H1 (cell line): ENCODE data around the gene NEO1.

Source experiments
- EGR1 ChIP-seq: IDR thresholded peaks from 2 replicates; pipeline ENCODE4 v1.6.1; 2011; ENCODE audit warnings: low read depth, low read length, borderline replicate concordance
- EP300 ChIP-seq, 2 experiments: IDR thresholded peaks; 1 replicate in 1 of 2; 2 replicates in 1 of 2; pipeline ENCODE4 v1.6.1; 2011 to 2012; ENCODE audit warnings: low read depth in 2 of 2, low read length in 2 of 2, mild to moderate bottlenecking in 2 of 2, borderline replicate concordance in 1 of 2, inconsistent platforms in 1 of 2, moderate library complexity in 1 of 2
- EZH2 ChIP-seq: fragments of 200-600 bp; sonication (generic); IDR thresholded peaks from 2 replicates; pipeline ENCODE4 v1.7.1; 2012; ENCODE audit warnings: low read depth, mild to moderate bottlenecking, moderate library complexity, low read length, inconsistent platforms; ENCODE audit not compliant: severe bottlenecking
- GABPA ChIP-seq: IDR thresholded peaks from 2 replicates; pipeline ENCODE4 v1.6.1; 2011; ENCODE audit warnings: mild to moderate bottlenecking, low read length, moderate library complexity, borderline replicate concordance; ENCODE audit not compliant: insufficient read depth
- JUN ChIP-seq: IDR thresholded peaks from 2 replicates; pipeline ENCODE4 v1.6.1; 2011; ENCODE audit warnings: low read depth, mild to moderate bottlenecking, improper control_type of control experiment, low read length
- NANOG ChIP-seq: IDR thresholded peaks from 2 replicates; pipeline ENCODE4 v1.6.1; 2011; ENCODE audit warnings: low read length, low read depth, mild to moderate bottlenecking, inconsistent platforms; ENCODE audit not compliant: insufficient read depth, poor library complexity, severe bottlenecking
- POLR2A ChIP-seq, 2 experiments: IDR thresholded peaks; 1 replicate in 1 of 2; 2 replicates in 1 of 2; pipeline ENCODE4 v1.6.1; 2011; ENCODE audit warnings: low read depth in 2 of 2, low read length in 2 of 2, mild to moderate bottlenecking in 2 of 2; ENCODE audit errors: control extremely low read depth in 1 of 2
- POLR2AphosphoS5 ChIP-seq: IDR thresholded peaks from 2 replicates; pipeline ENCODE4 v1.6.1; 2011; ENCODE audit warnings: low read depth, low read length
- SP1 ChIP-seq: IDR thresholded peaks from 2 replicates; pipeline ENCODE4 v1.6.1; 2011; ENCODE audit warnings: low read depth, low read length
- TAF1 ChIP-seq: IDR thresholded peaks from 2 replicates; pipeline ENCODE4 v1.6.1; 2011; ENCODE audit warnings: mild to moderate bottlenecking, low read depth, low read length
- YY1 ChIP-seq: IDR thresholded peaks from 2 replicates; pipeline ENCODE4 v1.6.1; 2011; ENCODE audit warnings: low read depth, mild to moderate bottlenecking, low read length
- TF ChIP-seq, protein P1 (sequence below), 3 experiments: IDR thresholded peaks; 1 replicate in 2 of 3; 2 replicates in 1 of 3; pipeline versions ENCODE4 v1.5.1 to v1.6.1; 2011; ENCODE audit warnings: low read length in 3 of 3, mild to moderate bottlenecking in 3 of 3, inconsistent platforms in 2 of 3, low read depth in 1 of 3, moderate library complexity in 1 of 3; ENCODE audit not compliant: insufficient read depth in 1 of 3; ENCODE audit errors: control extremely low read depth in 1 of 3
- TF ChIP-seq, protein P2 (sequence below): IDR thresholded peaks from 2 replicates; pipeline ENCODE4 v1.6.1; 2011; ENCODE audit warnings: low read depth, mild to moderate bottlenecking, low read length; ENCODE audit not compliant: insufficient read depth
- TF ChIP-seq, protein P3 (sequence below): IDR thresholded peaks from 2 replicates; pipeline ENCODE4 v1.6.1; 2012; ENCODE audit warnings: inconsistent platforms

DNA sequence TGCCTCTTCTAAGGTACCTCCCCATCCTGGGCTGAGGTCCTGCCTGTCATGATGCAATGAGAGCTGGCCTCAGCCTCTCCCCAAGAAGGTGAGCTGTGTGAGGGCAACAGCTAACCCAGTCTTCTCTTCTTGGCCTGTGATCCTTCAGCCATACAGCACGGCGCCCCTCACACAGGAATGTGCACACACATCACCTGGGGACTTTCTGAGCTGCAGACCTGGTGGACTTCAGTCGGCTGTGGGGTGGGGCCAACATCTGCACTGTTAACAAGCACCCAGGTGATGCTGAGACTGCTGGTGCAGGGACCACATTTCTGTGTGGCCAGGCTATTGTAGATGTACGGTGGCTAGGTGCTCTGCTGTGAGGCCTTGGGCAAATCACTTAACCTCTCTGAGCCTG lies 302.0 kb downstream of the NEO1 start:
- TF ChIP-seq, protein P1, sequence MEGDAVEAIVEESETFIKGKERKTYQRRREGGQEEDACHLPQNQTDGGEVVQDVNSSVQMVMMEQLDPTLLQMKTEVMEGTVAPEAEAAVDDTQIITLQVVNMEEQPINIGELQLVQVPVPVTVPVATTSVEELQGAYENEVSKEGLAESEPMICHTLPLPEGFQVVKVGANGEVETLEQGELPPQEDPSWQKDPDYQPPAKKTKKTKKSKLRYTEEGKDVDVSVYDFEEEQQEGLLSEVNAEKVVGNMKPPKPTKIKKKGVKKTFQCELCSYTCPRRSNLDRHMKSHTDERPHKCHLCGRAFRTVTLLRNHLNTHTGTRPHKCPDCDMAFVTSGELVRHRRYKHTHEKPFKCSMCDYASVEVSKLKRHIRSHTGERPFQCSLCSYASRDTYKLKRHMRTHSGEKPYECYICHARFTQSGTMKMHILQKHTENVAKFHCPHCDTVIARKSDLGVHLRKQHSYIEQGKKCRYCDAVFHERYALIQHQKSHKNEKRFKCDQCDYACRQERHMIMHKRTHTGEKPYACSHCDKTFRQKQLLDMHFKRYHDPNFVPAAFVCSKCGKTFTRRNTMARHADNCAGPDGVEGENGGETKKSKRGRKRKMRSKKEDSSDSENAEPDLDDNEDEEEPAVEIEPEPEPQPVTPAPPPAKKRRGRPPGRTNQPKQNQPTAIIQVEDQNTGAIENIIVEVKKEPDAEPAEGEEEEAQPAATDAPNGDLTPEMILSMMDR (IDR thresholded peaks at IDR 0.05; ENCODE audit: control extremely low read depth in 1 of 3, insufficient read depth in 1 of 3, low read depth in 1 of 3, low read length in 3 of 3): no peak
- TF ChIP-seq SP1 (no peak), GABPA (no peak), JUN (no peak), NANOG (no peak), POLR2A (IDR thresholded peaks at IDR 0.05; ENCODE audit: control extremely low read depth in 1 of 2, low read depth in 2 of 2, low read length in 2 of 2) (no peak), EZH2 (no peak), EP300 (IDR thresholded peaks at IDR 0.05; ENCODE audit: borderline replicate concordance in 1 of 2, low read depth in 2 of 2, low read length in 2 of 2) (no peak), TAF1 (no peak), EGR1 (no peak), YY1 (no peak), POLR2AphosphoS5 (no peak)
- TF ChIP-seq, protein P2, sequence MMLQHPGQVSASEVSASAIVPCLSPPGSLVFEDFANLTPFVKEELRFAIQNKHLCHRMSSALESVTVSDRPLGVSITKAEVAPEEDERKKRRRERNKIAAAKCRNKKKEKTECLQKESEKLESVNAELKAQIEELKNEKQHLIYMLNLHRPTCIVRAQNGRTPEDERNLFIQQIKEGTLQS: no peak
- TF ChIP-seq, protein P3, sequence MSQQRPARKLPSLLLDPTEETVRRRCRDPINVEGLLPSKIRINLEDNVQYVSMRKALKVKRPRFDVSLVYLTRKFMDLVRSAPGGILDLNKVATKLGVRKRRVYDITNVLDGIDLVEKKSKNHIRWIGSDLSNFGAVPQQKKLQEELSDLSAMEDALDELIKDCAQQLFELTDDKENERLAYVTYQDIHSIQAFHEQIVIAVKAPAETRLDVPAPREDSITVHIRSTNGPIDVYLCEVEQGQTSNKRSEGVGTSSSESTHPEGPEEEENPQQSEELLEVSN: no peak
